Naive thymus-derived CD8-positive, alpha-beta T cell (primary cell): ENCODE results near the gene PGLYRP3. TPM values are rescaled to one million over a fixed set of nuclear protein-coding genes. Genes with fewer than 3 reads are reported as not detected.

Experiments used
- ATAC-seq, 2 donors: fragments of 150-1000 bp; cut with Tn5 transposase in 1 of 2; sonication (Bioruptor Pico), chemical (Tn5 transposase) in 1 of 2; 1 replicate in 1 of 2; 2 replicates in 1 of 2; pipeline ENCODE4 v1.10.0; 2021; ENCODE audit warnings: mild to moderate bottlenecking in 2 of 2, moderate library complexity in 2 of 2
- POLR2A ChIA-PET: fragments of 350-600 bp; sonication (Branson Sonifier 250); formaldehyde crosslinking; loops from one replicate; lab custom pipeline; 2021; ENCODE audit warnings: antibody characterized with exemption; lab: Charles Lee
- DNase-seq, 10 donors: peaks; one replicate each; pipeline versions ENCODE4 v3.0.0 to v3.0.0-alpha.2; 2020 to 2022
- H3K27ac Mint-ChIP-seq, 10 donors: one replicate each; pipeline ENCODE4 v1.8.0; 2020 to 2022; ENCODE audit warnings: mild to moderate bottlenecking in 10 of 10, mixed read lengths in 10 of 10, moderate library complexity in 4 of 10, inconsistent platforms in 1 of 10
- H3K27me3 Mint-ChIP-seq, 5 donors: one replicate each; pipeline ENCODE4 v1.8.0; 2021 to 2022; ENCODE audit warnings: mixed read lengths in 5 of 5
- H3K36me3 Mint-ChIP-seq, 3 donors: one replicate each; pipeline ENCODE4 v1.8.0; 2020 to 2022; ENCODE audit warnings: mixed read lengths in 3 of 3, mild to moderate bottlenecking in 2 of 3, inconsistent platforms in 1 of 3
- H3K4me1 Mint-ChIP-seq, 4 donors: one replicate each; pipeline ENCODE4 v1.8.0; 2021 to 2022; ENCODE audit warnings: mixed read lengths in 4 of 4
- H3K4me3 Mint-ChIP-seq, 10 donors: one replicate each; pipeline ENCODE4 v1.8.0; 2020 to 2022; ENCODE audit warnings: mild to moderate bottlenecking in 10 of 10, mixed read lengths in 10 of 10, moderate library complexity in 6 of 10, inconsistent platforms in 1 of 10
- H3K9me3 Mint-ChIP-seq, 9 donors: one replicate each; pipeline ENCODE4 v1.8.0; 2020 to 2022; ENCODE audit warnings: mixed read lengths in 9 of 9, mild to moderate bottlenecking in 3 of 9, inconsistent platforms in 1 of 9, moderate library complexity in 1 of 9
- polyA plus RNA-seq, 3 donors: library from polyadenylated mRNA; unstranded; fragments of 300-500 nt; fragmentation: Illumina TruSeq; gene quantifications; one replicate each; pipeline ENCODE4 v1.2.3, GENCODE V29; 2021
- total RNA-seq, 8 experiments: library from RNA in 2 of 8; stranded (reverse) in 2 of 8; gene quantifications; one replicate each; pipeline ENCODE4 v1.2.3 and lab custom pipeline; 2021 to 2026

PGLYRP3 gene
- total and polyA plus RNA-seq, 5 experiments from 2014 or later: not detected

DNA sequence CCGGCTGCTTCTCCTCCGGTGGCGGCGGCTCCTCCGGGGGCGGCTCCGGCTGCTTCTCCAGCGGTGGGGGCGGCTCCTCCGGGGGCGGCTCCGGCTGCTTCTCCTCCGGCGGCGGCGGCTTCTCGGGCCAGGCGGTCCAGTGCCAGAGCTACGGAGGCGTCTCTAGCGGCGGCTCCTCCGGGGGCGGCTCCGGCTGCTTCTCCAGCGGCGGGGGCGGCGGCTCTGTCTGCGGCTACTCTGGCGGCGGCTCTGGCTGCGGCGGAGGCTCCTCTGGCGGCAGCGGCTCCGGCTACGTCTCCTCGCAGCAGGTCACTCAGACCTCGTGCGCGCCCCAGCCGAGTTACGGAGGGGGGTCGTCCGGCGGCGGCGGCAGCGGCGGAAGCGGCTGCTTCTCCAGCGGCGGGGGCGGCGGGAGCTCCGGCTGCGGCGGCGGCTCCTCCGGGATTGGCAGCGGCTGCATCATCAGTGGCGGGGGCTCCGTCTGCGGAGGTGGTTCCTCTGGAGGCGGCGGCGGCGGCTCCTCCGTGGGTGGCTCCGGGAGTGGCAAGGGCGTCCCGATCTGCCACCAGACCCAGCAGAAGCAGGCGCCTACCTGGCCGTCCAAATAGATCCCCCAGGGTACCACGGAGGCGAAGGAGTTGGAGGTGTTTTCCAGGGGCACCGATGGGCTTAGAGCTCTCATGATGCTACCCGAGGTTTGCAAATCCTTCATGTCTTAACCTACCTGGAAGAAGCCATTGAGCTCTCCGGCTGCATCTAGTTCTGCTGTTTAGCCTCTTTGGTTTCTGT is 51.3 kb downstream of the PGLYRP3 start:
- DNase-seq: peak in 7 of 10 donors; percentile 17 to 65 (median 26)
- Mint-ChIP-seq H3K4me1 (peaks cover 14 to 30% (median 26%) of the 10 kb centered on the region in 4 donors), H3K9me3 (peaks cover 0 to 3% (median 0%) of the 10 kb centered on the region in 9 donors), H3K27ac (peak overlapping the region in 2 of 10 donors; percentile 23 to 46), H3K27me3 (peaks cover 24 to 54% (median 44%) of the 10 kb centered on the region in 5 donors), H3K36me3 (no peaks in the 10 kb centered on the region), H3K4me3 (peak overlapping the region; percentile 54 to 83 (median 78))
- peak; percentile 55 to 58 for ATAC-seq
- POLR2A ChIA-PET: no interaction called here

DNA sequence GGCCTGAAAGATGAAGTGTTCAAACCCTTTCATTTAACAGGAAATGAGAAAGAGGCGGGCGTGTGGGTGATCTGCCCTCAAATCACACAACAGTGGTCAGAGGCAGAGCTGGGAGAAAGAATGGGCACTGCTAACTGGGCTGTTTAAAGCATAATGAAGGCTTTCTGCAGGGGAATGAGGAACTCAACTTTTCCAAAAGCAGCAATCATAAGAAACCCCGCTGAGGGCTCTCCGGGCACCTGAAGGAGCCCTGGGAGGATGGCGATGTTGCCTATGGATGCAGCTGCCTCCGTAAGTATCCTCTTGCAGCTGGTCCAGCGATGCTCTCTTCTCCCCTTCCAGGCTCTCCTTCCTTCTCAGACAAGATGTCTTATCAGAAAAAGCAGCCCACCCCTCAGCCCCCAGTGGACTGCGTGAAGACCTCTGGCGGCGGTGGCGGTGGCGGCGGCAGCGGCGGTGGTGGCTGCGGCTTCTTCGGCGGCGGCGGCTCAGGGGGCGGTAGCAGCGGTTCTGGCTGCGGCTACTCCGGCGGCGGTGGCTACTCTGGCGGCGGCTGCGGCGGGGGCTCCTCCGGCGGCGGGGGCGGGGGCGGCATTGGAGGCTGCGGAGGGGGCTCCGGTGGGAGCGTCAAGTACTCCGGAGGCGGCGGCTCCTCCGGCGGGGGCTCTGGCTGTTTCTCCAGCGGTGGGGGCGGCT is 52.0 kb downstream of the PGLYRP3 start:
- peaks cover 0 to 3% (median 0%) of the 10 kb centered on the region in 9 donors for H3K9me3 Mint-ChIP-seq
- H3K27me3 Mint-ChIP-seq: peaks cover 20 to 48% (median 37%) of the 10 kb centered on the region in 5 donors
- H3K36me3 Mint-ChIP-seq: no peaks in the 10 kb centered on the region
- H3K27ac Mint-ChIP-seq: peak overlapping the region in 7 of 10 donors; percentile 4 to 64 (median 29)
- POLR2A ChIA-PET: no interaction called here
- peaks cover 14 to 30% (median 26%) of the 10 kb centered on the region in 4 donors for H3K4me1 Mint-ChIP-seq
- ATAC-seq (peak; percentile 44 to 53), DNase-seq (peak in 3 of 10 donors; percentile 16 to 37 (median 18))
- peak overlapping the region; percentile 67 to 86 (median 80) for H3K4me3 Mint-ChIP-seq

- peak within 1 kb of the TSS in 6 of 10 donors; percentile 4 to 64 (median 22) for H3K27ac Mint-ChIP-seq
- ATAC-seq: no peak
- peaks cover 14 to 30% (median 26%) of the 10 kb centered on the region in 4 donors for H3K4me1 Mint-ChIP-seq
- DNase-seq: no peak
- peaks cover 0 to 3% (median 0%) of the 10 kb centered on the region in 9 donors for H3K9me3 Mint-ChIP-seq
- POLR2A ChIA-PET: no interaction called here
- peak within 1 kb of the TSS; percentile 67 to 86 (median 80) for H3K4me3 Mint-ChIP-seq
- no peaks in the 10 kb centered on the region for H3K36me3 Mint-ChIP-seq
- peaks cover 13 to 39% (median 25%) of the 10 kb centered on the region in 5 donors for H3K27me3 Mint-ChIP-seq
Measured at GRCh38 chr1:153259387-153259786, 53.4 kb downstream of the PGLYRP3 start, which contains the start of gene LORICRIN. LORICRIN (plus strand) TSS chr1:153259687; CDS start chr1:153260950, 1,263 bp downstream.

GRCh38 chr1:153253693-153254092 is 59.1 kb downstream of the PGLYRP3 start:
- H3K27ac Mint-ChIP-seq: no peak overlapping the region
- no peaks in the 10 kb centered on the region for H3K9me3 Mint-ChIP-seq
- H3K4me1 Mint-ChIP-seq: no peaks in the 10 kb centered on the region
- DNase-seq (no peak), ATAC-seq (no peak)
- peaks cover 9 to 30% (median 19%) of the 10 kb centered on the region in 5 donors for H3K27me3 Mint-ChIP-seq
- H3K36me3 Mint-ChIP-seq: no peaks in the 10 kb centered on the region
- POLR2A ChIA-PET: no interaction called here
- no peak overlapping the region for H3K4me3 Mint-ChIP-seq

DNA sequence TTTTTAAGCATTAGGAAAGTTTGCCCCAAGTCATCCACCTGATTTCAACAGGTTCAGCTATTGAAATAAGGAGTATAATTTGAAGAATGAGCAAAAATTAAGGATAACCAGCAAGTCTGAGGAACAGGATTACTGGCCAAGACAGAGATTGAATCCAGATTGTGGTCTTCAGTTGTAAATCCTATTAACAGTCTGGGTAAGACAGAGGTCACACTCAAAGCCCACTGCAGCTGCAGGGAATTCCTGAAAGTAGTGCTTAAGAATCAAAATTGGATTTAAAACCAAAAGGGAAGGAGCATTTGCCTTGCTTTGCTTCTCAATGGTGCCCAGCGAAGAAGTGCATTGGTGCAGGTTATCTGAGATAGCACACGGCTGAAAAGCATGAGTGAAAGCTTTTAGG is 59.7 kb downstream of the PGLYRP3 start:
- Mint-ChIP-seq H3K4me3 (no peak overlapping the region), H3K36me3 (no peaks in the 10 kb centered on the region), H3K4me1 (no peaks in the 10 kb centered on the region), H3K9me3 (no peaks in the 10 kb centered on the region), H3K27ac (no peak overlapping the region), H3K27me3 (peaks cover 9 to 31% (median 26%) of the 10 kb centered on the region in 5 donors)
- ATAC-seq: no peak
- no peak for DNase-seq
- POLR2A ChIA-PET: no interaction called here

- H3K27me3 Mint-ChIP-seq: peaks cover 15 to 41% (median 35%) of the 10 kb centered on the region in 5 donors
- no peaks in the 10 kb centered on the region for H3K36me3 Mint-ChIP-seq
- no peaks in the 10 kb centered on the region for H3K9me3 Mint-ChIP-seq
- DNase-seq: no peak
- POLR2A ChIA-PET: no interaction called here
- H3K27ac Mint-ChIP-seq: no peak overlapping the region
- ATAC-seq: no peak
- H3K4me3 Mint-ChIP-seq: no peak overlapping the region
- H3K4me1 Mint-ChIP-seq: no peaks in the 10 kb centered on the region
Measured at GRCh38 chr1:153251988-153252387, 60.8 kb downstream of the PGLYRP3 start.

DNA sequence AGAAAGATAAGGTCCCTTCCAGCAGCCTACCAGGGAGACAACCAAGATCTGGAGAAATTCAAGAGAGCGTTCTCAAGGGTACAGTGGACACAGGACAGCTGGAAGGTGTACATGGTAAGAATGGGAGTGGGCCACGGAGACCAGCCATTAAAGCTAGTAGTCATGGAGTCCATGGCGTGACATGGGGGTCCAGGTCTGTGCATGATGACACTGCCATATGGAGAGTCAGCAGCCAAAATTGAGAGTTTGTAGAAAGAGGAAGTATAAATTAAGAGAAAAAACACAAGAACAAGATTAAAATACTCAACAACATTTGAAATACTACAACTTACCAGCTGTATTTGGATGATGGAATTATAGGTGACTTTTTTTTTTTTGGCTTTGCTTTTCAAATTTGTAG is 61.2 kb downstream of the PGLYRP3 start:
- no peak overlapping the region for H3K4me3 Mint-ChIP-seq
- H3K36me3 Mint-ChIP-seq: no peaks in the 10 kb centered on the region
- no peaks in the 10 kb centered on the region for H3K4me1 Mint-ChIP-seq
- DNase-seq: no peak
- no peak for ATAC-seq
- no peaks in the 10 kb centered on the region for H3K9me3 Mint-ChIP-seq
- no peak overlapping the region for H3K27ac Mint-ChIP-seq
- POLR2A ChIA-PET: no interaction called here
- peaks cover 18 to 43% (median 37%) of the 10 kb centered on the region in 5 donors for H3K27me3 Mint-ChIP-seq

GRCh38 chr1:153251087-153251486 is 61.7 kb downstream of the PGLYRP3 start:
- H3K4me1 Mint-ChIP-seq: no peaks in the 10 kb centered on the region
- H3K4me3 Mint-ChIP-seq: no peak overlapping the region
- ATAC-seq (no peak), DNase-seq (no peak)
- no peaks in the 10 kb centered on the region for H3K36me3 Mint-ChIP-seq
- no peak overlapping the region for H3K27ac Mint-ChIP-seq
- POLR2A ChIA-PET: no interaction called here
- H3K9me3 Mint-ChIP-seq: peaks cover 0 to 3% (median 0%) of the 10 kb centered on the region in 9 donors
- H3K27me3 Mint-ChIP-seq: peaks cover 21 to 48% (median 41%) of the 10 kb centered on the region in 5 donors

- no peak overlapping the region for H3K27ac Mint-ChIP-seq
- H3K36me3 Mint-ChIP-seq: no peaks in the 10 kb centered on the region
- peaks cover 0 to 3% (median 0%) of the 10 kb centered on the region in 9 donors for H3K9me3 Mint-ChIP-seq
- no peak for ATAC-seq
- H3K4me3 Mint-ChIP-seq: no peak overlapping the region
- H3K4me1 Mint-ChIP-seq: no peaks in the 10 kb centered on the region
- no peak for DNase-seq
- POLR2A ChIA-PET: no interaction called here
- peaks cover 24 to 51% (median 40%) of the 10 kb centered on the region in 5 donors for H3K27me3 Mint-ChIP-seq
Measured at GRCh38 chr1:153250166-153250565, 62.6 kb downstream of the PGLYRP3 start.

- POLR2A ChIA-PET: no interaction called here
- H3K36me3 Mint-ChIP-seq: no peaks in the 10 kb centered on the region
- no peak for DNase-seq
- no peak overlapping the region for H3K4me3 Mint-ChIP-seq
- H3K9me3 Mint-ChIP-seq: peaks cover 0 to 10% (median 0%) of the 10 kb centered on the region in 9 donors
- peaks cover 24 to 51% (median 40%) of the 10 kb centered on the region in 5 donors for H3K27me3 Mint-ChIP-seq
- no peak for ATAC-seq
- no peaks in the 10 kb centered on the region for H3K4me1 Mint-ChIP-seq
- H3K27ac Mint-ChIP-seq: no peak overlapping the region
Measured at GRCh38 chr1:153248176-153248879, 64.4 kb downstream of the PGLYRP3 start.
